Psoas muscle (tissue), 8 donors: Measurements from ENCODE around the gene TEDC2. TPM values are rescaled to one million over a fixed set of nuclear protein-coding genes. Genes with fewer than 3 reads are reported as not detected.

Experiments used
- ATAC-seq, 4 donors: fragments of 200-7000 bp; cut with Tn5 transposase; one replicate each; pipeline ENCODE4 v1.9.1; 2020; ENCODE audit warnings: moderate library complexity in 3 of 4, mild to moderate bottlenecking in 2 of 4
- DNase-seq, 2 donors: peaks; one replicate each; pipeline ENCODE4 v3.0.0-alpha.2; 2020
- H3K27ac ChIP-seq: fragments of 200-600 bp; one replicate; pipeline ENCODE4 v1.8.0; 2022
- H3K27me3 ChIP-seq, 3 donors: fragments of 200-600 bp in 1 of 3; one replicate each; pipeline versions ENCODE4 v1.6.1 to v1.8.0; 2013 to 2022; ENCODE audit warnings: low read length in 2 of 3, mild to moderate bottlenecking in 2 of 3, moderate library complexity in 1 of 3; ENCODE audit not compliant: insufficient read depth in 3 of 3
- H3K36me3 ChIP-seq, 2 donors: fragments of 200-600 bp in 1 of 2; one replicate each; pipeline versions ENCODE4 v1.6.1 to v1.8.0; 2013 to 2022; ENCODE audit warnings: low read depth in 1 of 2, mild to moderate bottlenecking in 1 of 2, moderate library complexity in 1 of 2; ENCODE audit not compliant: insufficient read depth in 1 of 2
- H3K4me1 ChIP-seq: fragments of 200-600 bp; one replicate; pipeline ENCODE4 v1.8.0; 2022
- H3K4me3 ChIP-seq: fragments of 200-600 bp; one replicate; pipeline ENCODE4 v1.8.0; 2022; ENCODE audit warnings: mild to moderate bottlenecking
- H3K9me3 ChIP-seq: fragments of 200-600 bp; one replicate; pipeline ENCODE4 v1.8.0; 2022
- WGBS, 3 donors: extraction: QIAGEN DNeasy Blood & Tissue Kit; methylation state at CpG; one replicate each; pipeline versions ENCODE4 v1.1.6 to v1.1.7; 2013; 5-methylcytosine and 5-hydroxymethylcytosine counted together
- intact Hi-C, 2 donors: fragments of 100-400 bp; cut with DNase I; formaldehyde crosslinking; loops; one replicate each; pipeline versions ENCODE4 v1.11.0 to v1.14.2; 2022
- polyA plus RNA-seq, 3 donors: library from polyadenylated mRNA; stranded (reverse); fragments of 200-250 nt; gene quantifications; one replicate each; pipeline ENCODE4 v1.2.3, GENCODE V29; 2013
- total RNA-seq, 4 donors: library from RNA; stranded (reverse); fragmentation: NEBNext Ultra II Directional in 2 of 4; extraction: Animal tissue kit (Norgen Biotek cat#: 25700) in 2 of 4; gene quantifications; one replicate each; pipeline versions ENCODE4 v1.2.1 to v1.2.4, GENCODE V29; 2021 to 2023
- TF ChIP-seq, protein P1 (sequence below): fragments of 200-600 bp; IDR thresholded peaks from one replicate; pipeline ENCODE4 v1.8.0; 2022; ENCODE audit warnings: antibody characterized with exemption
- donor health status: healthy with polysubstance abuse.
- donor health status: DM: no; HTN: no; CAD: no; lungs with moderate emphysema.
- donor health status: Bipolar disorder and iron deficiency.
- donor health status: healthy.
- donor health status: DM: yes; HTN: yes; CAD: no.
- donor health status: DM: no; HTN: no; CAD: no.
- donor health status: DM: no; HTN: no; CAD: no.
- donor health status: DM: yes; HTN: yes; CAD: no.

TEDC2 gene
- total and polyA plus RNA-seq, 7 donors: 0.25 to 3.0 (median 0.61) TPM

DNA sequence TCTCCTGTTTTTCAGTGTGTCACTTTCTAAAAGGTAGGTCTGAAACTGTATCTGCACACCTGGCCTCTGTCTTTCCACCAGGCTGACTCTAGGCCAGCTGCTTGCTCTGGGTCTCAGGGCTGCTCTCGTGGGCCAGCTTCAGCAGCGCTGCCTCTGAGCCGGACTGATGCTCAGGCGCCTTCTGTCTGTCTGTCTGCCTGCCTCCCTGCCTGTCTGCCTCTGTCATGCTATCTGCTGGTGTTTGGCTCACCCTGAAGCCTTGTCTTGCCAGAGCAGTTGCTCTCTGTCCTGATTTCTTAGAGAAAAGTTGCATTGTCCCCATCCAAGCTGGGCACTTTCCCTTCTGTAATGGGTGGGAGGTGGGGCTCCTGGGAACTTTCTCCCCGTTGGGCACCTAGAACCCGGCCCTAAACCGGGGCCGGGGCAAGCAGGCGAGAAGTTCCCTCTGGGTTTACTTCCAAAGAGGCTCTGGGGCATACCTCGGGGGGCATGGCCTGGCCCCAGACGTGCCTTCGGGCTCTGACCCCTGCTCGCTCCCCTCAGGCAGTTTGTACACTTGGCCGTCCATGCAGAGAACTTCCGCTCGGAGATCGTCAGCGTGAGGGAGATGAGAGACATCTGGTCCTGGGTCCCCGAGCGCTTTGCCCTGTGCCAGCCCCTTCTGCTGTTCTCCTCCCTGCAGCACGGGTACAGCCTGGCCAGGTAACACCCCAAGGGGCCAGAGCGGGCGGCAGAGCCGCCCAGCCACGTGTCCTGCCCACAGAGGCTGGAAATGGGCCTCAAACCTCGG lies 38.0 kb downstream of the TEDC2 start:
- Histone ChIP-seq H3K4me1 (peaks cover 36% of the 10 kb centered on the region), H3K27me3 (no peaks in the 10 kb centered on the region), H3K36me3 (peaks cover 0 to 13% of the 10 kb centered on the region in 2 donors), H3K4me3 (peak overlapping the region; percentile 18), H3K27ac (peak overlapping the region; percentile 60), H3K9me3 (no peaks in the 10 kb centered on the region)
- 57 to 75% (median 58%) methylated on average over 23 to 26 of the region's 26 CpGs for WGBS, 3 donors
- ATAC-seq (peak in 3 of 4 donors; percentile 4 to 18 (median 9)), DNase-seq (no peak)
- TF ChIP-seq, protein P1, sequence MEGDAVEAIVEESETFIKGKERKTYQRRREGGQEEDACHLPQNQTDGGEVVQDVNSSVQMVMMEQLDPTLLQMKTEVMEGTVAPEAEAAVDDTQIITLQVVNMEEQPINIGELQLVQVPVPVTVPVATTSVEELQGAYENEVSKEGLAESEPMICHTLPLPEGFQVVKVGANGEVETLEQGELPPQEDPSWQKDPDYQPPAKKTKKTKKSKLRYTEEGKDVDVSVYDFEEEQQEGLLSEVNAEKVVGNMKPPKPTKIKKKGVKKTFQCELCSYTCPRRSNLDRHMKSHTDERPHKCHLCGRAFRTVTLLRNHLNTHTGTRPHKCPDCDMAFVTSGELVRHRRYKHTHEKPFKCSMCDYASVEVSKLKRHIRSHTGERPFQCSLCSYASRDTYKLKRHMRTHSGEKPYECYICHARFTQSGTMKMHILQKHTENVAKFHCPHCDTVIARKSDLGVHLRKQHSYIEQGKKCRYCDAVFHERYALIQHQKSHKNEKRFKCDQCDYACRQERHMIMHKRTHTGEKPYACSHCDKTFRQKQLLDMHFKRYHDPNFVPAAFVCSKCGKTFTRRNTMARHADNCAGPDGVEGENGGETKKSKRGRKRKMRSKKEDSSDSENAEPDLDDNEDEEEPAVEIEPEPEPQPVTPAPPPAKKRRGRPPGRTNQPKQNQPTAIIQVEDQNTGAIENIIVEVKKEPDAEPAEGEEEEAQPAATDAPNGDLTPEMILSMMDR: no peak
- intact Hi-C loops: no loop called here

DNA sequence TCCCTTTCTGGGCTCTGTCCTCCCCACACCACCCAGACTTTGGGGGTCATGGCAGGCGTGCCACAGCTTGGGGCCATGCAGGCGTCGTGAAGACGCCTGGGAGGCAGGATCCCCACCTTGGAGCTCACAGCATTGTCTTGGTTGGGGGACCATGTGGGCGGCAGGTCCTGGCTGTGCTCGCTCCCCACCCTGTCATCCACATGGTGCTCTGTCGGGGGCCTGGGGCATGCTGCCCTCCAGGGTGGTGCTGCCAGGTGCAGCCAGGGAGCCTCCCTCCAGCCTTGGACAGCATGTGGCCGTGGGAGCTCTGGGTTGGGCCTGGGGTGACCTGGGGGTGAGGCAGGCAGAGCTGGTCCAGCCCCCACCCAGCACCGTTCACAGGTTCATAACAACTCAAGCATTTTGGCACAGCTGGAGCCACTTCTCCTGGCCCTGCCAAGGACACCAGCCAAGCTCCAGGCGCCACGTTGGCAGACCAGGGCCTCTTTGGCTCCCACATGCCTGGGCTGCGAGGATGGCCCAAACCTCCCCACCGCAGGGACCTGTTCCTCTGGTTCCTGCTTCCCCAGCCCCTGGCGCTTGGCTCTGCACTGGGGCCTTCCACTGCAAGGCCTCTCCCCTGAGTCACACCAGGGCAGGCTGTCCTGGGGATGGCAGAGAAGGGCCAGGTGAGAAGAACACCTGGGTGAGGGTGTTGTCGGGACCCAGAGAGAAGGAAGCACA lies 38.8 kb downstream of the TEDC2 start:
- H3K27ac ChIP-seq: peak overlapping the region; percentile 30
- H3K27me3 ChIP-seq: no peaks in the 10 kb centered on the region
- peaks cover 0 to 13% of the 10 kb centered on the region in 2 donors for H3K36me3 ChIP-seq
- ATAC-seq: peak; percentile 10 to 46 (median 30)
- H3K4me3 ChIP-seq: no peak overlapping the region
- H3K9me3 ChIP-seq: no peaks in the 10 kb centered on the region
- H3K4me1 ChIP-seq: peaks cover 36% of the 10 kb centered on the region
- TF ChIP-seq, protein P1: no peak
- DNase-seq: no peak
- WGBS, 3 donors: 52 to 65% (median 59%) methylated on average over 13 to 15 of the region's 15 CpGs
- intact Hi-C loops: no loop called here

DNA sequence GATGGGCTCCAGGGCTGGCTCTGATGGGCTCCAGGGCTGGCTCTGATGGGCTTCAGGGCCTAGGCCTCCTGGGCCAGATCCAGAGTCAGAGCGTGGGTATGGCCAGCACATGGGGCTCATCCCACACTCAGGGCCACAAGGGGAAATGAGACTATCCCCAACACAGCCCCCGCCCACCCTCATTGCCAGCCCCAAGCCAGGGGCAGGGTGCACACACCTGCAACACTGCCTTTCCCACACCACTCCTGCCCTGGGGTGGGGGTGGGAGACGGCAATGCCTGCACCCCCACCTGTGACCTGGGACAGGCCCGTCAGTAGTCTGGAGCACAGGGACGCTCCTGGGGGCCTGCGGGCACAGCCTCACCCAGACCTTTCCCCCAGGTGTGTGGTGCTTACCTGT lies 39.5 kb downstream of the TEDC2 start:
- intact Hi-C loops: no loop called here
- DNase-seq: no peak
- Histone ChIP-seq H3K27ac (peak overlapping the region; percentile 30), H3K9me3 (no peaks in the 10 kb centered on the region), H3K4me3 (no peak overlapping the region), H3K27me3 (no peaks in the 10 kb centered on the region), H3K36me3 (peaks cover 0 to 13% of the 10 kb centered on the region in 2 donors), H3K4me1 (peaks cover 36% of the 10 kb centered on the region)
- WGBS, 3 donors: 85 to 94% (median 93%) methylated on average over 6 of the region's 6 CpGs
- no peak for ATAC-seq
- TF ChIP-seq, protein P1: no peak

DNA sequence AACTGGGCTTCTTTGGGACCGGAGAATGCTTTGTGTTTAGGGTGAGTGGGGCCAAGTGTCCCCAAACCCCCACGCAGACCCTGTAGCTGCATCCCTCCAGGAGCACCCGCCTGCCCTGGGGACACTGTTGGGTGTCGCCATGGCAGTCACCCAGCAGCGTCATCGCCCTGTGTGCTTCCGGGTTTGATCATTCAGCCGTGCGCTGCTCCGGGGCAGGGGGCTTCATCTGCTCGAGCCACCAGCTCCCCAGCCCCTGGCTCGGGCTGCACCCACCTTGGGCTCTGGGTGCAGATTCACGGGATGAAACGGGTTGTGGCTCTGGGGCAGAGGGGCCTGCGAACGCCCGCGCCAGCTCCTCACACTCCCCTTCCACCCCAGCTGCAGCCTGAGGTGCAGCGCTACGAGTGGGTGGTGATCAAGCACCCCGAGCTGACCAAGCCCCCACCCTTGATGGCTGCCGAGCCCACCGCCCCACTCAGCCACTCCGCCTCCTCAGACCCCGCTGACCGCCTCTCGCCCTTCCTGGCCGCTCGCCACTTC lies 40.1 kb downstream of the TEDC2 start:
- TF ChIP-seq, protein P1: no peak
- ATAC-seq: no peak
- intact Hi-C loops: loop anchor here (1.0 to 5.0 kb wide), 4 partner anchors 73 to 308 kb away; partner anchors contain the start of genes ABCA3 (in 2 of the 2) and CCNF (in 1 of the 2)
- Histone ChIP-seq H3K9me3 (no peaks in the 10 kb centered on the region), H3K27me3 (no peaks in the 10 kb centered on the region), H3K36me3 (peaks cover 0 to 13% of the 10 kb centered on the region in 2 donors), H3K4me1 (peaks cover 36% of the 10 kb centered on the region), H3K27ac (no peak overlapping the region), H3K4me3 (no peak overlapping the region)
- 92 to 96% (median 92%) methylated on average over 25 to 29 of the region's 29 CpGs for WGBS, 3 donors
- no peak for DNase-seq
